Retinal pigment epithelial cell (primary cell): ENCODE results near the gene DEGS2.
A peak's percentile ranks its signal among the peaks of the same experiment; 100 is the strongest.

Experiments
- DNase-seq: peaks from one replicate; pipeline ENCODE4 v3.0.0-alpha.2; 2010; ENCODE audit warnings: low read depth
- H3K4me3 ChIP-seq: 2 replicates; pipeline ENCODE4 v1.5.1; 2011; ENCODE audit warnings: mild to moderate bottlenecking, low read length, control low read depth, moderate library complexity
- CTCF ChIP-seq: conservative IDR thresholded peaks from 2 replicates; pipeline ENCODE4 v1.5.1; 2011; ENCODE audit warnings: low read depth, low read length, control low read depth, inconsistent platforms

DEGS2 gene

GRCh38 chr14:100150932-100151587, 8.4 kb downstream of the DEGS2 start:
- TF ChIP-seq CTCF, result no peak
- H3K4me3 ChIP-seq, result no peak overlapping the region
- DNase-seq, result no peak

- H3K4me3 ChIP-seq, result no peak overlapping the region
- no peak for DNase-seq
- TF ChIP-seq CTCF, result no peak
Observed at GRCh38 chr14:100149851-100150611, 9.4 kb downstream of the DEGS2 start.

GRCh38 chr14:100148837-100149731, 10.4 kb downstream of the DEGS2 start:
- TF ChIP-seq CTCF, result no peak
- no peak for DNase-seq
- no peak overlapping the region for H3K4me3 ChIP-seq

- no peak overlapping the region for H3K4me3 ChIP-seq
- DNase-seq, result no peak
- no peak for TF ChIP-seq CTCF
Observed at GRCh38 chr14:100147691-100148464, 11.6 kb downstream of the DEGS2 start.

- TF ChIP-seq CTCF, result no peak
- no peak for DNase-seq
- H3K4me3 ChIP-seq, result no peak overlapping the region
Observed at GRCh38 chr14:100147181-100147631, 12.2 kb downstream of the DEGS2 start.

GRCh38 chr14:100146531-100147091, 12.8 kb downstream of the DEGS2 start:
- no peak overlapping the region for H3K4me3 ChIP-seq

More at GRCh38 chr14:100146531-100147091, 12.8 kb downstream of the DEGS2 start:
- DNase-seq, result no peak
- TF ChIP-seq CTCF, result peak; percentile 14
